ENCODE data around the gene TEX28.
"Not testable (repeated sequence)": the region's sequence is repeated elsewhere in the genome, so short reads cannot be mapped to it uniquely, and the experiment has no call there.

The TEX28 gene

GRCh38 chrX:154294791-154295574 lies at the start of gene TEX28:
TEX28 (minus strand) TSS chrX:154295124; CDS start chrX:154292117, 3,007 bp downstream.
- H3K4me3 ChIP-seq (ENCODE audit: low read depth, low read length) = no peak within 1 kb of the TSS
- H3K4me1 ChIP-seq (ENCODE audit: control insufficient read depth, insufficient read depth, low read length) = no peaks in the 10 kb centered on the region
- no peak within 1 kb of the TSS for H3K9ac ChIP-seq (ENCODE audit: low read depth, low read length)
- no peaks in the 10 kb centered on the region for H3K36me3 ChIP-seq (ENCODE audit: control insufficient read depth, insufficient read depth, low read length)
- H3K27me3 ChIP-seq (ENCODE audit: control insufficient read depth, insufficient read depth, low read length) = no peaks in the 10 kb centered on the region
- no peaks in the 10 kb centered on the region for H3K9me3 ChIP-seq (ENCODE audit: control insufficient read depth, insufficient read depth, low read length)

GRCh38 chrX:154343620-154344019 lies 48.7 kb upstream of the TEX28 start:
- not testable (repeated sequence) for H3K4me3 ChIP-seq (ENCODE audit: low read depth, low read length); H3K4me1 ChIP-seq (ENCODE audit: control insufficient read depth, insufficient read depth, low read length); H3K27me3 ChIP-seq (ENCODE audit: control insufficient read depth, insufficient read depth, low read length); H3K9ac ChIP-seq (ENCODE audit: low read depth, low read length); H3K9me3 ChIP-seq (ENCODE audit: control insufficient read depth, insufficient read depth, low read length); H3K36me3 ChIP-seq (ENCODE audit: control insufficient read depth, insufficient read depth, low read length)

- H3K27me3 ChIP-seq (ENCODE audit: control insufficient read depth, insufficient read depth, low read length); H3K36me3 ChIP-seq (ENCODE audit: control insufficient read depth, insufficient read depth, low read length); H3K4me3 ChIP-seq (ENCODE audit: low read depth, low read length); H3K9ac ChIP-seq (ENCODE audit: low read depth, low read length); H3K4me1 ChIP-seq (ENCODE audit: control insufficient read depth, insufficient read depth, low read length); H3K9me3 ChIP-seq (ENCODE audit: control insufficient read depth, insufficient read depth, low read length): not testable (repeated sequence)
Measured at GRCh38 chrX:154343063-154343462, 48.1 kb upstream of the TEX28 start.

- H3K9ac ChIP-seq (ENCODE audit: low read depth, low read length); H3K9me3 ChIP-seq (ENCODE audit: control insufficient read depth, insufficient read depth, low read length); H3K4me1 ChIP-seq (ENCODE audit: control insufficient read depth, insufficient read depth, low read length); H3K36me3 ChIP-seq (ENCODE audit: control insufficient read depth, insufficient read depth, low read length); H3K27me3 ChIP-seq (ENCODE audit: control insufficient read depth, insufficient read depth, low read length); H3K4me3 ChIP-seq (ENCODE audit: low read depth, low read length): not testable (repeated sequence)
Measured at GRCh38 chrX:154341399-154342298, 46.7 kb upstream of the TEX28 start.

- no peak overlapping the region for H3K9ac ChIP-seq (ENCODE audit: low read depth, low read length)
- H3K27me3 ChIP-seq (ENCODE audit: control insufficient read depth, insufficient read depth, low read length) = no peaks in the 10 kb centered on the region
- H3K36me3 ChIP-seq (ENCODE audit: control insufficient read depth, insufficient read depth, low read length) = no peaks in the 10 kb centered on the region
- no peaks in the 10 kb centered on the region for H3K4me1 ChIP-seq (ENCODE audit: control insufficient read depth, insufficient read depth, low read length)
- no peak overlapping the region for H3K4me3 ChIP-seq (ENCODE audit: low read depth, low read length)
- H3K9me3 ChIP-seq (ENCODE audit: control insufficient read depth, insufficient read depth, low read length) = no peaks in the 10 kb centered on the region
Measured at GRCh38 chrX:154334496-154334895, 39.6 kb upstream of the TEX28 start.

- Histone ChIP-seq H3K4me1 (ENCODE audit: control insufficient read depth, insufficient read depth, low read length) (no peaks in the 10 kb centered on the region), H3K9ac (ENCODE audit: low read depth, low read length) (no peak overlapping the region), H3K4me3 (ENCODE audit: low read depth, low read length) (no peak overlapping the region), H3K27me3 (ENCODE audit: control insufficient read depth, insufficient read depth, low read length) (no peaks in the 10 kb centered on the region), H3K36me3 (ENCODE audit: control insufficient read depth, insufficient read depth, low read length) (no peaks in the 10 kb centered on the region), H3K9me3 (ENCODE audit: control insufficient read depth, insufficient read depth, low read length) (peaks cover 3% of the 10 kb centered on the region)
Measured at GRCh38 chrX:154333837-154334271, 38.9 kb upstream of the TEX28 start.

GRCh38 chrX:154333116-154333515 lies 38.2 kb upstream of the TEX28 start:
- no peaks in the 10 kb centered on the region for H3K36me3 ChIP-seq (ENCODE audit: control insufficient read depth, insufficient read depth, low read length)
- H3K4me1 ChIP-seq (ENCODE audit: control insufficient read depth, insufficient read depth, low read length) = no peaks in the 10 kb centered on the region
- no peak overlapping the region for H3K9ac ChIP-seq (ENCODE audit: low read depth, low read length)
- H3K9me3 ChIP-seq (ENCODE audit: control insufficient read depth, insufficient read depth, low read length) = peaks cover 5% of the 10 kb centered on the region
- H3K4me3 ChIP-seq (ENCODE audit: low read depth, low read length) = no peak overlapping the region
- H3K27me3 ChIP-seq (ENCODE audit: control insufficient read depth, insufficient read depth, low read length) = no peaks in the 10 kb centered on the region

- Histone ChIP-seq H3K9me3 (ENCODE audit: control insufficient read depth, insufficient read depth, low read length) (peaks cover 5% of the 10 kb centered on the region), H3K36me3 (ENCODE audit: control insufficient read depth, insufficient read depth, low read length) (no peaks in the 10 kb centered on the region), H3K4me1 (ENCODE audit: control insufficient read depth, insufficient read depth, low read length) (no peaks in the 10 kb centered on the region), H3K4me3 (ENCODE audit: low read depth, low read length) (no peak overlapping the region), H3K9ac (ENCODE audit: low read depth, low read length) (no peak overlapping the region), H3K27me3 (ENCODE audit: control insufficient read depth, insufficient read depth, low read length) (no peaks in the 10 kb centered on the region)
Measured at GRCh38 chrX:154332561-154332960, 37.6 kb upstream of the TEX28 start.

GRCh38 chrX:154329294-154329693 lies 34.4 kb upstream of the TEX28 start:
- Histone ChIP-seq H3K9ac (ENCODE audit: low read depth, low read length) (no peak overlapping the region), H3K4me3 (ENCODE audit: low read depth, low read length) (no peak overlapping the region), H3K27me3 (ENCODE audit: control insufficient read depth, insufficient read depth, low read length) (no peaks in the 10 kb centered on the region), H3K36me3 (ENCODE audit: control insufficient read depth, insufficient read depth, low read length) (no peaks in the 10 kb centered on the region), H3K9me3 (ENCODE audit: control insufficient read depth, insufficient read depth, low read length) (peaks cover 5% of the 10 kb centered on the region), H3K4me1 (ENCODE audit: control insufficient read depth, insufficient read depth, low read length) (no peaks in the 10 kb centered on the region)

GRCh38 chrX:154328646-154329045 lies 33.7 kb upstream of the TEX28 start:
- Histone ChIP-seq H3K27me3 (ENCODE audit: control insufficient read depth, insufficient read depth, low read length) (no peaks in the 10 kb centered on the region), H3K9ac (ENCODE audit: low read depth, low read length) (no peak overlapping the region), H3K4me1 (ENCODE audit: control insufficient read depth, insufficient read depth, low read length) (no peaks in the 10 kb centered on the region), H3K9me3 (ENCODE audit: control insufficient read depth, insufficient read depth, low read length) (peaks cover 5% of the 10 kb centered on the region), H3K4me3 (ENCODE audit: low read depth, low read length) (no peak overlapping the region), H3K36me3 (ENCODE audit: control insufficient read depth, insufficient read depth, low read length) (no peaks in the 10 kb centered on the region)

GRCh38 chrX:154327038-154327820 lies 32.3 kb upstream of the TEX28 start:
- Histone ChIP-seq H3K9me3 (ENCODE audit: control insufficient read depth, insufficient read depth, low read length) (peaks cover 5% of the 10 kb centered on the region), H3K9ac (ENCODE audit: low read depth, low read length) (no peak overlapping the region), H3K36me3 (ENCODE audit: control insufficient read depth, insufficient read depth, low read length) (no peaks in the 10 kb centered on the region), H3K4me1 (ENCODE audit: control insufficient read depth, insufficient read depth, low read length) (no peaks in the 10 kb centered on the region), H3K27me3 (ENCODE audit: control insufficient read depth, insufficient read depth, low read length) (no peaks in the 10 kb centered on the region), H3K4me3 (ENCODE audit: low read depth, low read length) (no peak overlapping the region)
